D341Med (cell line): Measurements from ENCODE around the gene PPP4R3B.
A peak's percentile ranks its signal among the peaks of the same experiment; 100 is the strongest.

Experiments
- DNase-seq: peaks from one replicate; pipeline ENCODE4 v3.0.0; 2012; ENCODE audit warnings: low spot score

Gene PPP4R3B

GRCh38 chr2:55511508-55512124, 105.8 kb downstream of the PPP4R3B start:
- peak; percentile 56 for DNase-seq

DNA sequence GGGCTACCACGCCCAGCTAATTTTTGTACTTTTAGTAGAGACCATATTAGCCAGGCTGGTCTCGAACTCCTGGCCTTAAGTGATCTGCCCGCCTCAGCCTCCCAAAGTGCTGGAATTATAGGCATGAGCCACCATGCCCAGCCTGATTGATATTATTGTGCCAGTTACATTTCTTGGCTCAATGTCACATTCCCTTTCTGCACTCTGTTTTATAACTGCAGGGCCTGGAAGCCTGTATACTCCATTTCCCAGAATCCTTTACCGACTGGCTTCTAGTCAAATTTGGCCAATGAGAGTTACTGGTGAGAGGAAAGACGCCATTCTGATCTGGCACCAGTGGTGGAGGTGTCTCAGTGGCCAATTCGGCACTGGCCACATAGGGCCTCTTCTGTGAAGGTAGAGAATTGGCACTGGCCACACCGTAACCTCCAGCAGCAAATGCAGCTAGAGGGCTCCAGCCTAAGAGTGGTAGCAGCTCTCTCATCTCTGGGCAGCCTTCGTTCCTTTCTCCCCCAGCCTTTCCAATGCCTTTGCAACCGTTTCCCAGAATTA, 114.8 kb downstream of the PPP4R3B start:
- DNase-seq = no peak

DNA sequence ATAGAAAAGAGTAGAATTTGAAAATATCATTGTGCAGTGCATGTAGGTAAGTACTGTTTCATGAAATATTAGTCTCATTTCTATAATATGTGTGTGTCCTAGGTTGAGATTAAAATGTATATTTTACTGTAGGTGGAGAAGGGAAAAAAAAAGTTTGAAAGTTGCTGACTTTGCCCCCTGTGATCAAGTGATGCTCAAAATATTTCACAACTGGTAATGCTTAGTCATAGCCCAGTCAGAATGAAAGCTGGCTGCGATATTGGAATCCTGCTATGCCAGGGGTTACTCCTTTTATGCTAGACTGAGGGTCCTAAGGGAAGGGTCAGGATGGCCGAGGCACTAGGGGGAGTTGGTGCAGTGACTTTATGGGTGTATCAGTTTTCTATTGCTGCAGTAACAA, 117.4 kb downstream of the PPP4R3B start:
- no peak for DNase-seq

DNA sequence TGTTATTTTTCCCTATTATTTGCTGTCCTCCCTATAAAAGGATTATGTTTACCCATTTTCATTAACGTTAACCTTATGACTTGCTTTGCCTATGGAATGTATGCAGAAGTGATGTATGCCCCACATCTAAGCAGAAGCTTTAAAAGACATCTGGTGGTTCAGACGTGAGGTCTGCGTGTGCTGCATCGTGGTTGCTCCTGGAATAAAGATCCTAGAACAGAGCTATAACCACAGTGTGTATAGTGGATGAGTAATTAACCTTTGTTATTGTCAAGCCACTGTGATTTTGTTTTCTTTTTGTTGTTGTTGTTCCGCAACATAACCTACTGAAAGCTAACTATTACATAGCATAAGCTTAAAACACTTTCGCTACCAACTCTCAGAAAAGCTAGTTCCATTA, 118.8 kb downstream of the PPP4R3B start:
- DNase-seq = no peak
